ENCODE results near the gene CYB5RL. TPM values are rescaled to one million over a fixed set of nuclear protein-coding genes. Genes with fewer than 3 reads are reported as not detected.

CYB5RL gene
- total RNA-seq, 1 experiment from 2014 or later, result 14.3 TPM

Other genes with a start within 250 kb of the CYB5RL start
- not detected in 2 replicates for gene LDLRAD1, start 181.8 kb downstream of the CYB5RL start, total RNA-seq (2014; rRNA removed; shearing (Covaris generic))
- 127 and 136 TPM in 2 replicates for gene TMEM59, start 146.8 kb downstream of the CYB5RL start, total RNA-seq (2014; rRNA removed; shearing (Covaris generic))
- gene TCEANC2, start 146.4 kb downstream of the CYB5RL start, total RNA-seq (2014; rRNA removed; shearing (Covaris generic)), result 4.3 and 6.4 TPM in 2 replicates
- not detected in 2 replicates for gene CDCP2, start 47.0 kb downstream of the CYB5RL start, total RNA-seq (2014; rRNA removed; shearing (Covaris generic))
- gene MRPL37, start 137 bp upstream of the CYB5RL start, total RNA-seq (2014; rRNA removed; shearing (Covaris generic)), result 268 and 275 TPM in 2 replicates
- 98.0 and 109 TPM in 2 replicates for gene SSBP3, start 206.4 kb upstream of the CYB5RL start, total RNA-seq (2014; rRNA removed; shearing (Covaris generic))